Measurements from ENCODE around the gene ANKS4B.
"Not testable (repeated sequence)": the region's sequence is repeated elsewhere in the genome, so short reads cannot be mapped to it uniquely, and the experiment has no call there.

The ANKS4B gene

DNA sequence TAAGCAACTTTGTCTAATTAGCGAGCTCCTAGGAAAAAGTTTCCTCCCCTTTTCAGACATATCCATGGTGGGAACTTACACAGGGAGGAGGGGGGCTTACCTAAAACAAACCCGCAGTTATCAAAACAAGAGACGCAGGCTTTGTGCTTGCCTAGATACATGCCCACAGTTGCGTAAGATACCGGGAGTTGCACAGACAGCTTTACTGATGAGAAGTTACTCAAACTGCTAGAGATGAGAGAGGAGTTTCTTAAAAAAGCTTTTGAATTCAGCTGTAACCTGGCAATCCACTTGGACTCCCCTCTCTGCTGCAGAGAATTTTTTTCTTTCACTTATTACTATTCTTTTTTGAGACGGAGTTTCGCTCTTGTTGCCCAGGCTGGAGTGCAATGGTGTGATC, 15.3 kb upstream of the ANKS4B start:
- DNase-seq (ENCODE audit: low spot score) = no peak

DNA sequence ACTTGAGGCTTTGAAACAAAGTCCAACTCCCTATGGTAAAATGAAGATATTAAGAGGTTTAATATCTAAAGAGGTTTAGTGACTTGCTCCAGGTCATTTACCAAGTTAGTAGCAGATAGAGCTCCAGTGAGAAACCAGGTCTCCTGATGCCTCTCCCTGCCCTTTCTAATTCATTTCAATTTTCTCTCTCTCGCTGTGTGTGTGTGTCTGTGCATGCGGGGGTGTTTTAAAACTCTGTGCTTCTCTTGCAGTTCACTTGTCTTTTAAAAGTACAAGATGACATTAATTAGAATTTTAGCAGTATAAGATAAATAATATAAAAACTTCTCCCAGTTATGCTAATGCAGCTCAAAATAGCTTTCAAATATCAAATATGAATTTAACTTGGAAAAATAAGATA, 13.9 kb upstream of the ANKS4B start:
- no peak for DNase-seq (ENCODE audit: low spot score)

DNA sequence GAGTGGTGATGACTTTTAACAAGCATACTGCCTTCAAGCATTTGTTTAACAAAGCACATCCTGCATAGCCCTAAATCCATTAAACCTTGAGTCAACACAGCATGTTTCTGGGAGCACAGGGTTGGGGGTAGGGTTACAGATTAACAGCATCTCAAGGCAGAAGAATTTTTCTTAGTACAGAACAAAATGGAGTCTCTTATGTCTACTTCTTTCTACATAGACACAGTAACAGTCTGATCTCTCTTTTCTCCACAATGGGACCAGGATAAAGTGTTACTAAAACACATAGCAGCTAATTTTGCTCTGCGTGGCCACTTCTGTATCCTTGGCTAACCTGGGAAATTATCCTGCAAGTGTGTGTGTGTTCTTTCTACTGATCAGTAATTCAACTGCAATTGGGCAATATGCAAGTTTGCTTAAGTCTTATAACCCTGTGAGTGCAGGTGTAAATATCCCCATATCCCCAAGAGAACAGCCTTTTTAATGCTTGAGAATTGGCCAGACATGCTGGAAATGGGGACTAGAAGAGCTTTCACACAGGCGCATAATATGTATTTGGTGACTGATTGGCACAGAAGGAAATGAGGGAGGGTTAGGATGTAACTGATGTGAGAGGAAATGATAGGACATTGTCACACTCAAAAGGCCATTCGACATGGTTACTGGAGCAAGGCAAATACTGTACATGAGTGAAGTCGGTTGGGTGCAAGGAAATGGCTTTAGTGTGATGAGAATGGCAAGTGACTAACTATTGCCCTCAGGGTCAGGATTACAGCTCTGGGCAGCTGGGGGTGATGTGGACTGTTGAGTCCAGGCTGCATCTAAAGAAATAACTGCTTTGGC, 10.8 kb upstream of the ANKS4B start:
- no peak for DNase-seq (ENCODE audit: low spot score)

DNA sequence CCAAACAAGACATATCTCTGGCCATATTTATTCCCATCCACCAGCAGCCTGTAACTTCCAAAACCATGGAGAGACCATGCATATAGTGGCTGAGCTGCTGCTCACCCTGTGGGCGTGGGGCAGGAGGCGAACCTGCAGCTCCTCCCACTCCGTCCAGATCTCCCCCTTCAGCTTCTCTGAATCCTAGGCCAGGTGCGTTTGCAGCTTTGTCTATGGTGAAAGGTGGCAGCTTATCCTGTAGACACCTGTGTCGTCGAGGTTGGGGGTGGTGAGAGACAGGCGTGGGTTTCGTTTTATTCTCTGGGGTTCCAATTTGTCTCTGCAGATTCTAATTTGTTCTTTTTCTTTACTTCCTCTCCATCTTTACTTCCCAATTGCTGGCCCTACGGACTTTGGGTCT, 9.7 kb upstream of the ANKS4B start:
- no peak for DNase-seq (ENCODE audit: low spot score)

DNA sequence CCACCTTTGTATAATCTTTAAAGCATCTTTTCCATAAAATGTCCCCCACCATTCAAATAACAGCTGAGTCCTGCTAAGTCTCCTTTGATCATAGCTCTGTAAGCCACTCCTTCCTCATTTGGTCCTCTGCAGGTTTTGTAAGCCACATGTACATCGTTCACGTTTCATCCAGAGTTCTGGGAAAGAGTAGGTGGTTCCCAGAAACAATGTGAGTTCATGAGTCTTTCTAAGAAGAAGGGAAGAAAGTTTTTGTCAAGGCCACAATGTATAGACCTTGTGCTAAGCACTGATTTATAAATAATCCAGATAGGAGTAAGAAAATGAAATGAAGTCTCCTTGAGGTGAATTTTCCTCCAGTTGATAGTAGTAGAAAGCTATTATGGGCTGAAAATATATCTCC, 8.7 kb upstream of the ANKS4B start:
- DNase-seq (ENCODE audit: low spot score) = no peak

DNA sequence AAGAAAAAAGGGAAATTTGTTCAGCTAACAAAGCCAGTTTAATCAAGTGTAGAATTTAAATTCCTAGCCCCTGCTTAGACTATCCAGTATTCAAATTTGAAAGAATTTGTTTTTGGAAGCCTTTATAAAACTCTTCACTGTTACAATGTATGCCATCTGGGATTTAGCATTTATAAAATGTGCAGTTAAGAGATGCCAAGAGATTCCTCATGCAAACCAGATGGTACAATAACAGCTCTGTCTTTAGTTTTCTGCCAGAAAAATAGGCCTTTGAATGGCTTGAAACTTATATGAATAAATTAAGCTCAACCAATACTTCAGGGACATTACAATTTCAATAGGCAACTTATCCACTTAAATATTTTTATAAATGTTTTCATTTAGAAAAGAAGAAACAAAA, 6.8 kb upstream of the ANKS4B start:
- no peak for DNase-seq (ENCODE audit: low spot score)

DNA sequence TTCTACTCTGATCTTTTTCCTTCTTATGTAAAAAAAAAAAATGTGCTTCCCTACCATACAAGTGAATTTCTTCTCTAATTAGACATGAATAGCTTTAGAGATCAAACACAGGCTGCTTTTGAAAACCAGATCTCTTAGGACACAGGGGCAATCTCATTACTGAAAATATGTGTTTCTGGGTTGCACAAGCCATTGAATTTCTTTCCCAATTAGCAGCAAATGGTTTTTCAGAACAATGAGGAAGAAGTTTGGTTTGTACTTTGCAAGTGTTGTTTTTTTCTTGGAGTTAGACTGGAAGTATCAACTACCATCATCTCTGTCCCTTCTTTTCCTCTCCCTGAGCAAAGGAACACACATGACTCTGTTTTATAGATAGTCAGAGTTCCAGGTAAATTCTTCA, 5.6 kb upstream of the ANKS4B start:
- DNase-seq (ENCODE audit: low spot score) = no peak

DNA sequence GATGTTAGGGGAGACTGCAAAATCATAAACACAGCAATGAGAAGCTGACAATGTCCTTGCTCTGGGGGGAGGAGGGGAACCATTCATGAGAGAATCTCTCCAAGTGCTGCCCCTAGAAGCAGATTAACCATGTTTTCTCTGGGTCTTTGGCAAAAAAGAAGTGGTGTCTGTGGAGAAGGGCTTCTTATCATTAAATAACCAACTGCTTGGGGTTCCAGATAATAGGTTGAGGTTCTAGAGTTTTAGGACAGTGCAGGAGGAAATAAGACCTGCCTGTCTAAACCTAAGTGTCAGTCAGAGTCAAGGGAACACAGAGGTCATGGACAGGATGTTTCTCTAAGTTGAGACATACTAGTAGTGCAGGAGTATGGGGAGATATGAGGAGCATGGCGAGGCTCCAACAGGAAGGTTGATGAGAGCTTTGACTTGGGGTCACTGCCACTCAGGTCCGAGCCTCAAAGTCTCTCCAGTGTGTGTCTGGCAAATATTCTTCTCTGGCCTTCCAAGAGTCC, 5.1 kb upstream of the ANKS4B start:
- no peak for DNase-seq (ENCODE audit: low spot score)

DNA sequence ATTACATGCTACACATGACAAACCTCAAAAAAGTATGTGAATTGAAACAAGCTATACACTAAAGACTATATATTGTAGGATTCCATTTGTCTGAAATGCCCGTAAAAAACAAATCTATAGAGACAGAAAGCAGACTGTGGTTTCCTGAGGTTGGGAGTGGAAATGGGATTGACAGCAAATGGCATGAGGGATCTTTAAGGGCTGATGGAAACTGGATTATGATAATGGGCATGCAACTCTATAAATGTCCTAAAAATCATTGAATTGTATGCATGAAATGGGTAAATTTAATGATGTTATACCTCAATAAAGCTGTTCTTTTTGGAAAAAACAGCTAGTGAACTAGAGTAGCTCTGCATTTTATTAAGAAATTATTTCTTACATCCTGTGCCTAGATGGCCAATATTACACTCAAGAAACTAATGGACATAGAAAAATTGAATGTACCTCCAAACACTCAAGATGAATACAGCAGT, 416 bp upstream of the ANKS4B start:
- no peak for DNase-seq (ENCODE audit: low spot score)

DNA sequence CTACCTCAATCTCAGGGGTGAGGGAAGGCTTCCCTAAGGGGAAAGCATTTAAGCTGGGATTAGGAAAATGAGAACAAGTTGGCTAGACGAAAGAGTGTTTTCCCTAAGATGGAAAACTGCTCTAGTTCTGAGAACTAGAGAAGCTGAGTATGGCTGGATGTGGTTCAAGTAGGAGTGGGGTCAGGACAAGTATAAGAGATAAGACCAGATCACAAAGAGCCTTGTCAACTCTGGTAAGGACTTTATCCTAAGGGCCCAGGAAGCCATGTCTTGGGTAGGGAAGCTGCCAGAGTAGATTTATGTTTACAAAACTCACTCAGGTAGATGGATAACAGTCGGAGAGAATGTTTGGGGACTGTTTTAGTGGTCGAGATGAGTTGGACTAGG, 1.7 kb downstream of the ANKS4B start:
- DNase-seq (ENCODE audit: low spot score) = no peak

DNA sequence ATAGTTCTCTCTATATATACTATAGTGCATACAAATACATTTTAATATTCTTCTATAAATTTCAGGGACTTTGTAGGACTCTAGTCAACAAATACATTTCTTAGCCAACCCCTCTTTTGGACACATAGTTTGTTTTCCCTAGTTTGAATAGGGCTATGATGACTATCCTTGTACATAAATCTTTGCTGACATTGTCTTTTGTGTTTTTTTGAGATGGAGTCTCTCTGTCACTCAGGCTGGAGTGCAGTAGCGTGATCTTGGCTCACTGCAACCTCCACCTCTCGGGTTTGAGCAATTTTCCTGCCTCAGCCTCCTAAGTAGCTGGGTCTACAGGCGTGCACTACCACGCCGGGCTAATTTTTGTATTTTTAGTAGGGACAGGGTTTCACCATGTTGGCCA, 3.3 kb downstream of the ANKS4B start:
- DNase-seq (ENCODE audit: low spot score) = no peak

DNA sequence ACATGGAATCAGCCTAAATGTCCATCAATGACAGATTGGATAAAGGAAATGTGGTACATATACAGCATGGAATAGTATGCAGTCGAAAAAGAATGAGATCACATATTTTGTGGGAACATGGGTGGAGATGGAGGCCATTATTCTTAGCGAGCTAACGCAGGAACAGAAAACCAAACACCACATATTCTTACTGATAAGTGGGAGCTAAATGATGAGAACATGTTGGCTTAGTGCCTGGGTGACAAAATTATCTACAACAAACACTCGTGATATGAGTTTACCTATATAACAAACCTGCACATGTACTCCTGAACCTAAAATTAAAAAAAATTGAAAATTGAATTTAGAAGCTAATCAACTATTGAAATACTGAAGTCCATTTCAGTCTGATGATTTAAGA, 6.1 kb downstream of the ANKS4B start:
- DNase-seq (ENCODE audit: low spot score) = no peak

DNA sequence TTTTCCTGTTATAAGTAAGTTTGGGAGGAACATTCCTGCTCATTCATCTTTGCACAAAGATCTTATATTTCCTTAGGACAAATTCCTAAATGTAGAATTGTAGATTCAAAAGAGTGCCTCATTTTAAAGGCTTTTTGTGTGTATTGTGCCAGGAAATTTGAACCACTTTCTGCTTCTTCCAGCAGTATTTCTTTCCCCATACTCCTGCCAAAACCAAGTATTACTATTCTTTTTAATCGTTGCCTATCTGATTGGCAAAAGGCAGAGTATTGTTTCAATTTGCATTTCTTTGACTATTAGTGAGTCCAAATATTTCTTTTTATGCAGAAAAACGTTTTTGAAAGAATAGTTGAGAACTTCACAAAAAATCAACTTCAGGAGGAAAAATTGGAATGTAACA, 9.3 kb downstream of the ANKS4B start:
- no peak for DNase-seq (ENCODE audit: low spot score)

DNA sequence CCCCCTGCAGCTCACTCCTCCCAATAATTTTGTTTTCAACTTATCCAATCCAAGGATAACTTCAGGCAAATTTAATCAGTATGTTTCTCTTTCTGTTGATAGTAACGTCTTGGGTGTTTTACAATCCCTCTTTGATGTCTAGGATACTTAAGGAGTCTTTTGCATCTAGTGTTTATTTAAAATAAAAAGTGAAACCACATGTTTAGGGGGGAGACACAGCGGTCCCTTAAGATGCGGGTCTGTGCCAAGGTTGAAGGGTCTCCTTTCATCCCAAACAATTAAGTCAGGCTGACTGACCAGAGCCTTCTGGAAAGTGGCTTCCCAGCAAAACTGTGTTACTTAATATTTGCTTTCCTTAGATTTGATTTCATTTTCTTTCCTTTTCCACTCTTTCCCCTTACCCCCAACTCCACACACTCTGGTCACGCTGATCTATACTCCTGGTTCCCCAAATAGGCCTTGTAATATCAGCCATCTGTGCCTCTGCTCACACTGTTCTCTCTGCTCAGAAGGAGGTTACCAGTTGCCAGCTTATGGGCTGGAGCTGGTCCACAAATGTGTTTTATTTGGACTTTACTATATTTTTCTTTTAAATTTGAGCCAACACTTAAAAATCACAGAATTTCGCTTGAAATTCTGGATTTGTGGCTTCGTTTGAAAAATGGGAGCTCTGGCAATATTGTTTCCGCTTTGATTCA, 11.2 kb downstream of the ANKS4B start:
- DNase-seq (ENCODE audit: low spot score) = no peak

DNA sequence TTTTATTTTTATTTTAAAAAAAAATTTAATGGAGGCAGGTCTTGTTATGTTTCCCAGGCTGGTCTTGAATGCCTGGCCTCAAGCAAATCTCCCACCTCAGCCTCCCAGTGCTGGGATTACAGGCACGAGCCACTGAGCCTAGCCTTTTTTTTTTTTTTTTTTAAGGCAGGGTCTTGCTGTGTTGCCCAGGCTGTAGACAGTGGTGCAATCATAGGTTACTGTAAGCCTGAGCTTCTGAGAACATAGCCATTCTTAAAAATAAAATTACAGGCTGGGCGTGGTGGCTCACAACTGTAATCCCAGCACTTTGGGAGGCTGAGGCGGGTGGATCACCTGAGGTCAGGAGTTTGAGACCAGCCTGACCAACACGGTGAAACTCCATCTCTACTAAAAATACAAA, 14.7 kb downstream of the ANKS4B start:
- not testable (repeated sequence) for DNase-seq (ENCODE audit: low spot score)

DNA sequence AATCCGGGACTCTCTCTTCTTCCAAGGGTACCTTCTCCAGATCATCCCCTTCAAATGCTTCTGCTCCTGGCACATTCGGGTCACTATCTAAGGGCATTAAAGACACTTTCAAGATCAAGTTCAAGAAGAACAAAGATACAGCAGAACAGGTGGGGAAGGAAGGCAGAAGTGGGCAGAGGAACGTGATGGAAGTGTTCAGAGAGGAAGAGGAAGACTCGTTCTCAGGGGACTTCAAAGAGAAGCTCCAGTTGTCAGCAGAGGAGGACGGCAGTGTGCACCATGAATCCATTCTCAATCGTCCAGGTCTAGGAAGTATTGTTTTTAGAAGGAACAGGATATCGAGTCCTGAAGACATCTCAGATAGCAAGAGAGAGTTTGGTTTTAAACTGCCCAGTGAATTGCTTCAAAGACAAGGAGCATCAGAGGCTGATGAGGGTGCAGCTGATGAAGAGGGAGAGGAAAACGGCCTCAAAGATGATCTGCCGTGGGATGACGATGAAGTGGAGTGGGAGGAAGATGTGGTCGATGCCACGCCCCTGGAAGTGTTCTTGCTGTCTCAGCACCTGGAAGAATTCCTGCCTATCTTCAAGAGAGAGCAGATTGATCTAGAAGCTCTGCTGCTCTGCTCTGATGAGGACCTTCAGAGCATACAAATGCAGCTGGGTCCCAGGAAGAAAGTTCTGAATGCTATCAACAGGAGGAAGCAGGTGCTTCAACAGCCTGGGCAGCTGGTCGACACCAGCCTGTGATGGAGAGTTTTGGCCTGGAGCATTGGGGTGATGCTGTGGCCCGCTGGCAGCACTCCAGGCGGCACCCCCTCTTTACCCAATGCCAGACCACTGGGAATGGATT, 16.8 kb downstream of the ANKS4B start:
- no peak for DNase-seq (ENCODE audit: low spot score)

DNA sequence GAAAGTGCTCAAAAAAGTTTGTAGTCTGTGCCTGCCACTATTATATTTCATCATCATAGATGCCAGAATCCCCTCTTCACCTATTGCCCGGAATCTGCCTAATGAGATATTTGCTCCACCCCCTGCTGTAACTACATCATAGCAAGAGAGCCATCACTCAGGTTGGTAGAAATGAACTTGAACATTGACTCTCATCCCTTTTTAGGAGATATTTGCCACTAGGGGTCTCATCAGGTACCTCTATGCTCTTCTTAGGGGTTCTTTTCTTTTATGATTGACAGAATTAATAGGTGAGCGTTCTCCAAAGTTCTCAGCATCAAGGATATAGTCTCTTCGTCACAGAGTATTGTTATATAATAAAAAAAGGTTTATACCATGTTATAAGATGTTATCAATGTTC, 20.0 kb downstream of the ANKS4B start:
- no peak for DNase-seq (ENCODE audit: low spot score)

DNA sequence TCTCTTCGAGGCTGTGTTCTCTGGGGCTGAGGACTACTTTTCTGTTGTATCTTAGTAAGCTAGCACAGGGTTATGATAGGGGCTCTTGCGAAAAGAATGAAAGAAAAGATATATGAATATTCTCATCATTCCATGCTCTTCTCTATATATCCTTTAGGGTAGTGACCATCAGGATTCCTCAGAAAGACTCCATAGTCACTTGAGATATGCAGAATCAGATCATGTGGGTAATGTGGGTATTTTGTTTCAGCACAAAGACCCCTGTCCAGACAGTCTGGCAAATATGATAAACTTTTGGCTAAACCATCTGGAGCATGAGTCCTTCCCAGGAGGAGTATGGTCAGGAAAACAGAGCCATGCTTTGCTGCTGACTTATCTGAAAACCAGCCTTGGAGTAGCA, 23.1 kb downstream of the ANKS4B start:
- DNase-seq (ENCODE audit: low spot score) = no peak

DNA sequence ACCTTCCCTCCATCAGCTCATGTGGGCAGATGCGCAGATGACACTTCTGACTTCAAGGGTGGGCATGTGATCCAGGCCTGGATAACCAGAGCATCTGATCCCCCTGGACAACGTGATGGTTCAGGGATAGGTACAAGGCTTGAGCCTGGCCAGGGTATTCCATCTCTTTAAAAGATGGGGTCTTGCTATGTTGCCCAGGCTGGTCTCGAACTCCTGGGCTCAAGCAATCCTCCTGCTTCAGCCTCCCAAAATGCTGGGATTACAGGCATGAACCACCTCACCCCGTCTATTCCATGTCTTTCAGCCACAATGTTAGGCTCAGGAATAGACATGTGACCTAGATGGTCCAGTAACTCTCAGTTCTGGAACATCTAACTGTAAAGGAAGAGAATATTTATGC, 23.8 kb downstream of the ANKS4B start:
- DNase-seq (ENCODE audit: low spot score) = no peak

DNA sequence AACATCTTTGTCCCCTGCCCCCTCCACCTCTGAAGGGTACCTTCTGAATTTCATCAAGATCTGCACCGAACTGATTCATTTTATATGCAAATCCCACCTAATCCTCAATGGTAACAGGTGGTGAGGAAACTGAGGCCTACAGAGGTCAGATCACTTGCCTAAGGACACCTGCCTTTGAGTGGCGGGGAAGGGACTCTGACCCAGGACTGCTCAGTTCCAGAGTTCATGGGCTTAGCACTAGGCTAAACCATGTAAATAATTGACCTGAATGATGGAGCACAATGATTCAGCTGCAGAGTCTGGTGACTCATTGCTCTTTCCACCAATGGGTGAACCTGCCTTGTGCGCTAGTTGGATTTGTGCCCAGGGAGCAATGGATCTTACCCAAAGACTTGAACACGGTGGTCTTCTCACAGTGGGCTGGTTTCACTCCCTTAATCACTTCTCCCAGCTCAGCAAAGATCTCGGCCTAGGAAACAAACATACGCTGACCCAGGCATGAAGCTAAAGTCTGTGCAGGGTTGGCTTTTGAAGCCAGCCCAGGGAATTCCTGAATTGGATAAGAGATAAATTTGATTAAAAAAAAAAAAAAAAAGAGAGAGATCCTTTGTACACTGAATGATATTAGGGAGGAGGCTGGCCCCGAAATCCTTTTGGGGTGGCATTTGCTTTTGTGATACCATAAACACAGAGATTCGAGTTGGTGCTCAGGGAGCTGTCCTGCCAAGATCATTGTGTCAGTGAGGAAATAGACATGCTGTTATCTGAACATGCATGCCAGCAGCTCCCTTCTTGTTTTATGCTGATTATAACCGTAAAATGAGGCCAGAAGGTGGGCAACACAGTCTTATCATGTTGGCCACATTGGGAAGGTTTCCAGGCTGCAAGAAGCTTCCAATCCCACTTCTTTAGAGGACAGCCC, 27.6 kb downstream of the ANKS4B start:
- no peak for DNase-seq (ENCODE audit: low spot score)

All from left forelimb (tissue), 1 donor.